ENCODE measurements around the gene HHIP.

GRCh38 chr4:144653781-144654545, 8.0 kb downstream of the HHIP start:
- TF ChIP-seq CTCF (IDR thresholded peaks at IDR 0.05 in 2 of 3, conservative IDR thresholded peaks at IDR 0.05 in 1 of 3; ENCODE audit: borderline replicate concordance in 1 of 3, insufficient read depth in 1 of 3, low read depth in 2 of 3, low read length in 2 of 3) (no peak), POLR2A (IDR thresholded peaks at IDR 0.05; ENCODE audit: borderline replicate concordance, extremely low read depth, insufficient read depth, insufficient read length) (no peak), SP1 (IDR thresholded peaks at IDR 0.05; ENCODE audit: low read depth) (no peak), YY1 (IDR thresholded peaks at IDR 0.05; ENCODE audit: extremely low read depth, insufficient replicate concordance, low read depth, low read length) (no peak), POLR2AphosphoS5 (IDR thresholded peaks at IDR 0.05; ENCODE audit: low read depth, low read length) (no peak)
